DMS53 (cell line): ENCODE data around the gene NUDT8.
"Not testable (repeated sequence)": the region's sequence is repeated elsewhere in the genome, so short reads cannot be mapped to it uniquely, and the experiment has no call there.

Experiments used
- DNase-seq: peaks from one replicate; lab custom pipeline; 2025; lab: John Stamatoyannopoulos, UW

The NUDT8 gene

DNA sequence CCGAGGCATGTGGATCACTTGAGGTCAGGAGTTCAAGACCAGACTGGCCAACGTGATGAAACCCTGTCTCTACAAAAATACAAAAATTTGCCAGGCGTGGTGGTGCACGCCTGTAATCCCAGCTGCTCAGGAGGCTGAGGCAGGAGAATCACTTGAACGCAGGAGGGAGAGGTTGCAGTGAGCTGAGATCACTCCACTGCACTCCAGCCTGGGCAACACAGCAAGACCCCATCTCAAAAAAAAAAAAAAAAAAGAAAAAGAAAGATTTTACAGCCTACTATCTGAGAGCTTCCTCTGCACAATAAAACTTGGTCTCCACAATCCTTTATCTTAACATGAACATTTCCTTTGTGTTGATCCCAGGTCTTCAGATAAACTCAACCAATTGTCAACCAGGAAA, 31.0 kb upstream of the NUDT8 start:
- not testable (repeated sequence) for DNase-seq

DNA sequence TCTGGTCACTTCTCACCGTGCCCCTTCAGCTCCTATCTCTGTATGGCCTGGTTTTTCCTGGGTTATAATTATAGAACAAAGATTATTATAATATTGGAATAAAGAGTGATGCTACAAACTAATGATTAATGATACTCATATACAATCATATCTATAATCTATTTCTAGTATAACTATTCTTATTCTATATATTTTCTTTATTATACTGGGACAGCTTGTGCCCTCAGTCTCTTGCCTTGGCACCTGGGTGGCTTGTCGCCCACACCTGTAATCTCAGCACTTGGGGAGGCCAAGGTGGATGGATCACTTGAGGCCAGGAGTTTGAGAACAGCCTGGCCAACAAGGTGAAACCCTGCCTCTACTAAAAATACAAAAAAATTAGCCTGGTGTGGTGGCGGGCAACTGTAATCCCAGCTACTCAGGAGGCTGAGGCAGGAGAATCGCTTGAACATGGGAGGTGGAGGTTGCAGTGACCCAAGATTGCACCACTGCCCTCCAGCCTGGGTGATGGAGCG, 30.0 kb upstream of the NUDT8 start:
- not testable (repeated sequence) for DNase-seq

DNA sequence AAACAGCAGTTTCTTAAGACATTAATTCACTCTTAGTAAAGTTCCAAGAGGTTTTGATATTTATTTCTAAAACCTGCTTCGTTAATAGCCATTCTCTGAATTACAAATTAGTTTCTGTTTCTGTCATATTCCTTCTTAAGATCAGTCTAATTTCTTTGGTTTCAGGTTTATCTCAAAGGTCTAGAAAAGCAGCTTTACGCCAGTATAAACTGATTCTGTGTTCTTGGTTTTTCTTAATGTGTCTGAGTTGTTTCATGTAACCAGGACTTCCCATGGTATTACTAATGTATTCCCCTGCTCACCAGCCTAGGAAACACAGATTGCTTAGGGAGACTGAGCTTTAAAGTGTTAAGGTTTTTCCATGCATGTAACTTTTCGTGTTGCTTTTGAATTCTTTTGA, 27.6 kb upstream of the NUDT8 start:
- no peak for DNase-seq

DNA sequence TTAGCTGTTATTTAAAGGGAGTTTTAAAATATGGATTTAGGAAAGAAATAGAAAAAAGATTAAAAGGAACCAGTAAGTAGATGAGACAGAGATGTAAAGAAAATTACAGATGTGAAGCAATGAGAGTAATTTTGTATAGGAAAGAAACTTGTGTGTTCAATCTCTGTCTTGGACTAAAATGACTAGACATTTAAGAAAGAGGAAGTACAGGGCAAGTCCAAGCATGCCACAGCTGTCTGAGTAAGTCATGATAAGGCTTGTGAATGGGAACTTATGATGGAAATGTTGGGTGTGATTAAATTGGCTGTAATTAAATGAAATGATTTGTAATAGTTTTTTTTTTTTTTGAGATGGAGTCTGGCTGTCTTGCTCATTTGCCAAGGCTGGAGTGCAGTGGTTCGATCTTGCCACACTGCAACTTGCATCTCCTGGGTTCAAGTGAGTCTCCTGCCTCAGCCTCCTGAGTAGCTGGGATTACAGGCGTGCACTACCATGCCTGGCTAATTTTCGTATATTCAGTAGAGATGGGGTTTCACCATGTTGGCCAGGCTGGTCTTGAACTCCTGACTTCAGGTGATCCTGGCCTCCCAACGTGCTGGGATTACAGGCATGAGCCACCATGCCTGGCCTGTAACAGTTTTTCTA, 26.7 kb upstream of the NUDT8 start:
- DNase-seq = peak; percentile 37

GRCh38 chr11:67654225-67654624, 24.5 kb upstream of the NUDT8 start:
- DNase-seq = no peak

- no peak for DNase-seq
These were observed 23.5 kb upstream of the NUDT8 start for GRCh38 chr11:67652965-67653845.

DNA sequence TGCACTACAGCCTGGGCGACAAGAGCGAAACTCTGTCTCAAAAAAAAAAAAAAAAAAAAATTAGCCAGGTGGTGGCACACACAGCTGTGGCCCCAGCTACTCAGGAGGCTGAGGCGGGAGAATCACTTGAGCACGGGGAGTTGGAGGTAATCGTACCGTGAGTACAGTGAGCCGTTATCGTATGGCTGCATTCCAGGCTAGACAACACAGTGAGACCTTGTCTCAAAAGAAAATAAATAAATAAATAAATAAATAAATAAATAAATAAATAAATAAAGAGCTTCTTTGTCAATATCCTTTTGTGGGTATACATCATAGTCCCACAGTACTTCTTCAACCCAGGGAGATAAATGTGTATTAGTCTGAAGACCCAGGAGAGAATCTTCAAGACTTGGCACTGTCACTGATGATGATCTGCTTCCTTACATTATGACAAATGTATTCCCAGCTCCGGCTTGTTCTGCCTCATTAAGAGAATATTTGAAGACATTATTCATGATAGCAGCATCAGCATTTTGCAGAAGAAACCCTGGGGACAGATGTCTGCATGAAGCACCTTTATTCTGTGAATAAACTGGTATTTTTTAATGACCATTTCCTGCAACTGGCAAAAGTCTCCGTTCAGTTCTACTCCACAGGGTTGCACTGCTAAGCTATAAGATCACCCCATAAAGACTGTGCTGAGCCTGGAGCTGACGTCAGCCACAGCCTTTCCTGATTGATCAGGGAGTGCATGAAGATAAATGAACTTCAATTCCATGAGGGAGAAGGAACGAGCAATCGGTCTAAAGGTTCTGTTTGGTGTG, 22.4 kb upstream of the NUDT8 start:
- no peak for DNase-seq

DNA sequence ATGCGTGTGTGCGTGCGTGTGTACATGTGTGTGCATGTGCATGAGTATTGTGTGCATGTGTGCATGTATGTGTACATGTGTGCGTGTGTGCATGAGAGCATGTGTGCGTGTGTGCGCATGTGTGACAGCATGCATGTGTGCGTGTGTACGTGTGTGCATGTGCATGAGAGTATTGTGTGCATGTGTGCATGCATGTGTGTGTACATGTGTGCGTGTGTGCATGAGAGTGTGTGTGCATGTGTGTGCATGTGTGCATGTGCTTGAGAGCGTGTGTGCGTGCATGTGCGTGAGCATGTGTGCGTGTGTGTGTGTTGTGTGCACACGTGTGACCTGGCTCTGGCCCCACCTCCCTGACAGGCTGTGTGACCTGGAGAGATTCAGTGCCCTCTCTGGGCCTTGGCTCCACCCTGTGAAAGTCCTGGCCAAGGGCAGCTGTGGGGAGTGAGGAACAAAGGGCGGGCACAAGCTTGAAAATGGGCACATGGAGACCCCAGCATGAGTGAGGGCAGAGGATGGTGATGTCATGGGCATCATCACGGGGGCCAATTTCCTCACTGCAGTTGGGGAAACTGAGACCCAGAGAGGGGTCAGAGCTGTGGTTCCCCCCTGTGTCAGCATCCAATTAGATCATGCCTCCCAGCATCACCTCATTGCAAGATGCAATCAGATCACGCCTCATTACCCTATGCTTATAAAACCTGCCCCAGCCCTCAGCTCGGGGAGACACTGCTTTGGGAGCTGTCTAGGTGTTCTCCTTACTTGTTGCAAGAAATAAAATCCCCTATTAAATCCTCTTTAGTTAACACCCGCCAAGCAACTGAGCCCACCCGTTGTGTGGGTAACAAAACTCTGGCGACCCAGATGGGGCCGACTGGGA, 20.1 kb upstream of the NUDT8 start:
- peak; percentile 82 for DNase-seq

DNA sequence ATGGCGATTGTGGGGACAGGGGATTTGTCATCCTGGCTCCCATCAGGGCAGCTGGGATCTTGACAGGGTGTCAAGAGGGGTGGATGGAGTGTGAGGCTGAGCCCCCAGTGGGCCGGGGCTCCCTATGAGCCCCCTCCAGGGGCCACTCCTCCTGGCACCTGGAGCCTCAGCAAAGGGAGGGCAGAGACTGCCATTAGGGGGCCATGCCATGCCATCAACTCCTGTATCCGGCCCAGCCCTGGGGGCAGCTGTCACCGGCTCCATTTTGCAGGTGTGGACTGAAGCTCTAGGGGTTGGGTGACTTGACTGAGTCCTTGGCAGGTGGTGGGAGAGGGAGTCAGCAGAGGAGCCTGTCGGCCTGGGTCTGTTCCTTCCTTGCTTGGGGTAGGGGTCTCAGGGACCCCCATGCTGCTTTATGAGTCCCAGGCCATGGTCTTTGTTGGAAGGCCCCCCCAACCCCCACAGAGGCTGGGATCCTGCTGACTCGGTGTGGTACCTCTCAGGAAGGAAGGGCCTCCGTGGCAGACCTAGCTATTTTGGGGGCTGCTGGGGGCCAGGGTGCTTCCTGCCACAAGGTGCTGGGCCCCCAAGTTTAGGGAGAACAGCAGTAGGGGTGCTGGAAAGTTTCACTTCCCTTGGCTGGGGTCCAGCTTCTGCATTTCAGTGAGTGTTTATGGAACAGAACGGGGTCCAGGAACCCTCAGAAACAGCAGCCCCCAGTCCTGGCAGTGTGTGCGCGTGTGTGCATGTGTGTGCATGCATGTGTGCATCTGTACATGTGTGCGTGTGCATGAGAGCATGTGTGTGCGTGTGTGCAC, 19.3 kb upstream of the NUDT8 start:
- DNase-seq = peak; percentile 41

DNA sequence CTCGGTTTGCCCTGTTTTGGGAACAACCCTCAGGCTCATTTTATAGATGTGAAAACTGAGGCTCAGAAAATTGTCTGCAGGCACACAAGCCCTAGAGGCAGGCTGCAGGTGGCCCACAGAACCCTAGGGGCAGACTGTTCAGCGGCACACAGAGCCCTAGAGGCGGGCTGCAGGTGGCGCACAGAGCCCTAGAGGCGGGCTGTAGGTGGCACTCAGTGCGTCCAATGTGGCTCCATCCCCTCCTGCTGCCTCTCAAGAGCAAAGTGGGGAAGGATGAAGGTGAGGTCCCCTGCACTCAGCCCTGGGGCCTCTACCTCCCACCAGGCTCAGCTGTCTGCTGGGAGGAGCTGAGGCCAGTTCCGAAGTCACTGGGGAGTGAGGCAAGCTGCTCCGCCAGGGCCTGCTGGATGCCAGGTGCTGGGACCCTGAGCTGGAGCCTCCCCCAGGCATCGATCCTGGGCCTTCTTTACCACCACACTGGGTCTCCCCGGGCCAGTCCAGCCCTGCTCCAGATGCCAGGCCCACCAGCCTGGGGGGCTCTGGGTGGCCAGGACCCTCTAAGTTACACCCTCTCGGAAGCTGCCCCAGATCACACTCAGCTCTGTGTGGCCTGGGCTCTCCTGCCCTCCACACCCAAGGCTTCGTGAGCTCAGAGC, 18.5 kb upstream of the NUDT8 start:
- DNase-seq = peak; percentile 87

DNA sequence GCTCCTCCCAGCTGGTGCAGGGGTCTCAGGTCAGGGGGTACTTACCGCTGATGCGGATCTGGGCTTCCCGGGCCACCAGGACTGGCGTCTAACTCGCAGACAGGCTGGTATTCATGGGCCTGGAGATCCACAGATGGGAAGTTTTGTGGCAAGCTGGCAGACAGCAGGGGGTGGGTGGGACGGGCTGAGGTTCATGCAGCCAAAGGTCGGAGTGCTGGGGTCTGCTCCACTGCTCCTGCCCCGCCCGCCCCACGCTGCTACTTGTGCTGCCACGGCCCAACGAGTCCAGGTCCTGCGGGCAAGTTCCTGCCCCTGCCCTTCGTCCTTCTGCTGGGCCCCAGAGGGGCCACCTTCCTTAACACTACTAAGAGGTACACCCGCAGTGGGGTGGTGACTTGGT, 17.7 kb upstream of the NUDT8 start:
- DNase-seq = no peak

DNA sequence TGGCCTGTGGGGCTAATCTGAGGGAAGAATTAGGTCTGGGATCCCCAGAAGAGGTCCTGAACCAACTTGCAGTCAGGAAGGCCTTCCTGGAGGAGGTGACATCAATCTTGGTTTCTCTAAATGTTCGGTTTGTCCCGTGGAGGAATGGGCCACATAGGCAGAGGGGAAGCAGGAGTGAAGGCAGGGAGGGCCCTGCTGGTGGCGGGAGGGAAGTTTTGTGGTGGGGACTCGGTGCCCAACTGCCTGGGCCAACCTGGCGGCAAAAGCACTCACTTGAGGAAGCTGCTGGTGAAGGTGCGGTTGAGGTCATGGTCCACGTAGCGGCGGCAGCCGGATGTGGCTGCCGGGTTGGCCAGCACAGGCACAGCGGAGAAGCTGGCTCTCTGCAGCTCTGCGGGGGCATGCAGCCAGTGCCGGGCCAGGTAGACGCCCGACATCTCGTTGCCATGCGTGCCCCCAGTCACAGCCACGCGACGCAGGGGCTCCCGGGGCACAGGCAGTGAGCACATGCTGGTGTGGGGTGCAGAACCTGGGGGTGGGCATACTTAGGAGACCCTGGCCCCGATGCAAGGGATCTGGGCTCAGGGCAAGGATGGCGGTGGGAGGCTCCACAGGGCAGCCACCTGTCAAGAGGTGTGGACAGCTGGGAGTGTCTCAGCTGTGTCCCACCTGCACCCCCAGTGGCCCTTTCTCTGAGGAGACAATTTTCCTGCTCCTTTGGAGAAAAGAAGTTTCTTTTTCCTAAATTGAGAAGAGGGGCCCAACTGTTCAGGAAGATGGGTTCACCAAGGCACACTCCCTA, 17.0 kb upstream of the NUDT8 start:
- DNase-seq = no peak

DNA sequence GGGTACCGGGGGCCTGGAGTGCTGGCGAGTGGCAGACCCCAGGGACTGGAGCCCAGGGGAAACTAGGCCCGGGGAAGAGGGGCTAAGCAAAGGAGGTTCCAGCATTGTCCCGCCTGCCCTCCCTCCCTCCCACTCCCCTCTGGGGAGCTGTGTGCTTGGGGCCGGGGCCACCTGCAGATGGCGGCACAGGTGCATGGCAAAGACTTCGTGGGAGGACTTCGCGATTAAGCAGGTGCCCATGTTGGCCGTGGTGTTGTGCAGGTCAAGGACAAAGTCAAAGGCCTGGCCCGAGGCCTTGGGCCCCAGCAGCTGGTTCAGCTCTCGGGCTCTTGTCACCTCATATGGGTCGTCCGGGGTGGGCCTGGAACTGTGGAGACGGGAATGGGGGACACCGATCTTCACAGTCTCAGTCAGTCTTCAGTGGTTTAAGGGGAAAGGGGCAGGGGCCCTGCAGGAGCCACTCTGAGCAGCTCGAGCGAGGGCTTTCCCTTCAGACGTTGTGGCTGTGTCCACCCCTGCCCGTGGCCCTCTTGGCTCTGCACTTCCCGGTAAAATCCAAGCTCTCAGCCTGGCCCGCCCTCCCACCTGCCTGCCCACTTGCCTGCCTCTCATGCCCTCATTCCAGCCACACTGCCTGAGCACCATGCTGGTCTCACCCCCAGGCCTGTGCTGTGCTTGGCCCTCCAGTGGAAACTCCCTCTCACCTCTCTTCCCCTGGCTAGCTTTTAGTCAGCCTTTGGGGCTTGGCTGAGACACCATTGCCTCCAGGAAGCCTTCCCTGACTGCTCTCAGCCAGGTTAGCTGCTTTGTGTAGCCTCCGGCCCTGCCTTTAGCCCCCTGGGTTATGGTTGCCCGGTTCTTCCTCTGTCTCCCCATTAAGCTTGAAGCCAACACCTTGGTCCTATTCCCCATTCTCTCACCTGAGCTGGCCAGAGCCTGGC, 16.1 kb upstream of the NUDT8 start:
- peak; percentile 49 for DNase-seq

DNA sequence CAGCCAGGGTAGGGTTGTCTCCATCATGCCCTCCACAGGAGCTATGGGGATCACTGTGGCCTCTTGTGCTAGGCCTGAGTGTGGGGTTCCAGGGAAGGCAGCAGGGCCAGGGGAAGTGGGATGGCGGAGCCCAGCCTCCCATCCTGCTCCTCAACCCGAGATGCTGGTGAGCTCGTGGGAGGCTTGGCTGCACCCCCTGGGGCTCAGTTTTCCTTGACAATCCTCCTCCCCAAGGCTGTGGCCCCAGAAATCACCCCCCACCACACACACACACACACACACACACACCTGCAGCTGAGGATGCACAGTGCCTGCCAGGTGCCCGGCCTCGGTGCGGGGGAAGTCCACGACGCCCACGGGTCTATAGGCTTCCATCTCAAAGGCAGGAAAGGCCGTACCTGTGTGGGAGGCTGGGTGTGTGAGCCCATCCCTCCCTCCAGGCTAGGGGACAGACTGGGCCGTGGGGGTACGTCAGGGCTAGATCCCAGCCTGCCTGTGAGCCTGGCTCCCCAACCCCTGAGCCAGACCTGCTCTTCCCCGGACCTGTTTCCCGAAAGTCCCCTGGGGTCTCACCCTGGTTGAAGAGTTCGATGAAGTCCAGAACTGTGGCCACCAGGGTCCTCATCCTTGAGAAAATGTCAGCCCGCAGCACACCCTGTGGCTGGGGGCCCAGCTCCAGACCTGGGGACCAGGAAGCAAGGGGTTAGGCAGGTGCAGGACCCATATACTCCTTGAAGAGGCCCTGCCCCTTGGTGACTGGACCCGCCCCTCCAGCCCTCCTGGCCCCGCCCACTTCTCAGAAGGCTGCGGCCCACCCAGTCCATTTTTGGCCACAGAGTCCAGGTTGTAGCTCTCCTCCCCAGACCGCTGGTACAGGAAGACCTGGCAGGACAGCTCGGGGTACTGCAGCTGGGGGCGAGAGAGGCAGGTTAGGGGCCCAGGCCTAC, 15.0 kb upstream of the NUDT8 start:
- DNase-seq = no peak

DNA sequence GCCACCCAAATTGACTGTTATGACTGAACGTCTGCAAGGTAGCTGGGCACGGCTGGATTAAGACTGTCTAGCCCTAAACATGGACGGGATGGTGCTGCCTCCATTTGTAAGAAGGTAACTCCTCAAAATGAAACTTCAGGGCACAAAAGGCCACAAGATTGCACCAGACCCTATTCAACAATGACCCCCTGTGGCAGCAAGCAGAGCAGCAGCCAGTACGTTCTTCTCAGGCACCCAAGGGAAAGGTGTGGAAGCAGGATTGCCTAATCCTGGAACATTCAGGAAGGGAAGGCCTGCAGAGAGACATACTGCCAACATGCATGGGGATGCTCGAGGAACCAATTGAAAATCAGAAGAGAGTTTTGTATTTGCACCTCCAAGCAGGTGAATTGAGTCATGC, 14.3 kb upstream of the NUDT8 start:
- DNase-seq = peak; percentile 75

GRCh38 chr11:67642173-67643120, 12.7 kb upstream of the NUDT8 start:
- DNase-seq = no peak
